IPS DF 6.9 (cell line): Measurements from ENCODE around the gene HNF4A.

Experiments
- DNase-seq: peaks from one replicate; pipeline ENCODE4 v3.0.0-alpha.2; 2013; ENCODE audit warnings: low read depth, low spot score
- H3K27ac ChIP-seq: one replicate; pipeline ENCODE4 v1.5.1; 2013; ENCODE audit warnings: low read length, control low read depth
- H3K27me3 ChIP-seq: 2 replicates; pipeline ENCODE4 v1.6.1; 2013; ENCODE audit warnings: mild to moderate bottlenecking, low read length; ENCODE audit not compliant: control insufficient read depth, insufficient read depth
- H3K36me3 ChIP-seq: 2 replicates; pipeline ENCODE4 v1.6.1; 2013; ENCODE audit warnings: low read length; ENCODE audit not compliant: control insufficient read depth, insufficient read depth
- H3K4me1 ChIP-seq: 2 replicates; pipeline ENCODE4 v1.6.1; 2013; ENCODE audit warnings: low read length; ENCODE audit not compliant: control insufficient read depth, insufficient read depth
- H3K4me3 ChIP-seq: 2 replicates; pipeline ENCODE4 v1.5.1; 2013; ENCODE audit warnings: mild to moderate bottlenecking, low read length
- H3K9me3 ChIP-seq: 2 replicates; pipeline ENCODE4 v1.6.1; 2013; ENCODE audit warnings: low read length, inconsistent platforms; ENCODE audit not compliant: control insufficient read depth, insufficient read depth
- WGBS: extraction: QIAGEN DNeasy Blood & Tissue Kit; methylation state at CpG from one replicate; pipeline ENCODE4 v1.1.7; 2013; ENCODE audit warnings: mixed read lengths, missing lambda C conversion rate; ENCODE audit not compliant: insufficient read length, insufficient coverage; 5-methylcytosine and 5-hydroxymethylcytosine counted together

HNF4A gene

GRCh38 chr20:44447827-44448419, 92.4 kb downstream of the HNF4A start:
- no peaks in the 10 kb centered on the region for H3K27me3 ChIP-seq
- no peak for DNase-seq
- WGBS = no CpG with 5 or more reads among the region's 3 CpGs
- no peaks in the 10 kb centered on the region for H3K36me3 ChIP-seq
- H3K4me1 ChIP-seq = no peaks in the 10 kb centered on the region
- no peak overlapping the region for H3K27ac ChIP-seq
- no peaks in the 10 kb centered on the region for H3K9me3 ChIP-seq
- H3K4me3 ChIP-seq = no peak overlapping the region

GRCh38 chr20:44448753-44449546, 93.5 kb downstream of the HNF4A start:
- peak; percentile 70 for DNase-seq
- no peaks in the 10 kb centered on the region for H3K9me3 ChIP-seq

GRCh38 chr20:44449864-44450263, 94.4 kb downstream of the HNF4A start:
- no peak for DNase-seq
- Histone ChIP-seq H3K4me3 (no peak overlapping the region), H3K36me3 (no peaks in the 10 kb centered on the region), H3K9me3 (no peaks in the 10 kb centered on the region), H3K27me3 (no peaks in the 10 kb centered on the region), H3K4me1 (no peaks in the 10 kb centered on the region), H3K27ac (no peak overlapping the region)
- WGBS = no CpG with 5 or more reads among the region's 7 CpGs

More at GRCh38 chr20:44448753-44449546, 93.5 kb downstream of the HNF4A start:
- H3K4me3 ChIP-seq = no peak overlapping the region
- H3K27ac ChIP-seq = no peak overlapping the region
- no peaks in the 10 kb centered on the region for H3K27me3 ChIP-seq
- no peaks in the 10 kb centered on the region for H3K4me1 ChIP-seq
- WGBS = no CpG with 5 or more reads among the region's 9 CpGs
- no peaks in the 10 kb centered on the region for H3K36me3 ChIP-seq

- Histone ChIP-seq H3K27me3 (no peaks in the 10 kb centered on the region), H3K4me3 (no peak overlapping the region), H3K36me3 (no peaks in the 10 kb centered on the region), H3K9me3 (no peaks in the 10 kb centered on the region), H3K27ac (no peak overlapping the region), H3K4me1 (no peaks in the 10 kb centered on the region)
- DNase-seq = no peak
- no CpG with 5 or more reads among the region's 3 CpGs for WGBS
These were observed 94.9 kb downstream of the HNF4A start for GRCh38 chr20:44450281-44450889.

GRCh38 chr20:44450903-44451450, 95.5 kb downstream of the HNF4A start:
- Histone ChIP-seq H3K27me3 (no peaks in the 10 kb centered on the region), H3K4me1 (no peaks in the 10 kb centered on the region), H3K27ac (no peak overlapping the region), H3K36me3 (no peaks in the 10 kb centered on the region), H3K4me3 (no peak overlapping the region), H3K9me3 (no peaks in the 10 kb centered on the region)
- no CpG with 5 or more reads among the region's 7 CpGs for WGBS
- no peak for DNase-seq

GRCh38 chr20:44454306-44454963, 98.9 kb downstream of the HNF4A start:
- H3K4me3 ChIP-seq = no peak overlapping the region
- H3K36me3 ChIP-seq = no peaks in the 10 kb centered on the region
- no peak overlapping the region for H3K27ac ChIP-seq
- DNase-seq = no peak
- WGBS = no CpG with 5 or more reads among the region's 7 CpGs
- no peaks in the 10 kb centered on the region for H3K9me3 ChIP-seq
- no peaks in the 10 kb centered on the region for H3K4me1 ChIP-seq
- H3K27me3 ChIP-seq = no peaks in the 10 kb centered on the region

- no peak overlapping the region for H3K27ac ChIP-seq
- no peaks in the 10 kb centered on the region for H3K36me3 ChIP-seq
- H3K9me3 ChIP-seq = no peaks in the 10 kb centered on the region
- H3K27me3 ChIP-seq = no peaks in the 10 kb centered on the region
- no peak overlapping the region for H3K4me3 ChIP-seq
- no peaks in the 10 kb centered on the region for H3K4me1 ChIP-seq
- WGBS = no CpG with 5 or more reads among the region's 3 CpGs
- DNase-seq = no peak
These were observed 99.6 kb downstream of the HNF4A start for GRCh38 chr20:44455126-44455525.

- Histone ChIP-seq H3K9me3 (no peaks in the 10 kb centered on the region), H3K4me1 (no peaks in the 10 kb centered on the region), H3K27me3 (no peaks in the 10 kb centered on the region), H3K27ac (no peak overlapping the region), H3K4me3 (no peak overlapping the region), H3K36me3 (no peaks in the 10 kb centered on the region)
- no peak for DNase-seq
- no CpG with 5 or more reads among the region's 8 CpGs for WGBS
These were observed 101.1 kb downstream of the HNF4A start for GRCh38 chr20:44456611-44457010.

- no peaks in the 10 kb centered on the region for H3K27me3 ChIP-seq
- no peak overlapping the region for H3K4me3 ChIP-seq
- no CpG with 5 or more reads among the region's 6 CpGs for WGBS
- no peaks in the 10 kb centered on the region for H3K4me1 ChIP-seq
- H3K27ac ChIP-seq = no peak overlapping the region
- H3K9me3 ChIP-seq = no peaks in the 10 kb centered on the region
- no peak for DNase-seq
- no peaks in the 10 kb centered on the region for H3K36me3 ChIP-seq
These were observed 101.5 kb downstream of the HNF4A start for GRCh38 chr20:44457016-44457415.

GRCh38 chr20:44459271-44459670, 103.8 kb downstream of the HNF4A start:
- H3K27ac ChIP-seq = no peak overlapping the region
- no peak for DNase-seq
- no peaks in the 10 kb centered on the region for H3K9me3 ChIP-seq
- H3K27me3 ChIP-seq = no peaks in the 10 kb centered on the region
- H3K36me3 ChIP-seq = no peaks in the 10 kb centered on the region
- no peaks in the 10 kb centered on the region for H3K4me1 ChIP-seq
- no peak overlapping the region for H3K4me3 ChIP-seq
- WGBS = no CpG with 5 or more reads among the region's 2 CpGs
